KG1 (cell line): ENCODE data around the gene TXNDC5.
"Not testable (repeated sequence)": the region's sequence is repeated elsewhere in the genome, so short reads cannot be mapped to it uniquely, and the experiment has no call there.

Source experiments
- DNase-seq: peaks from one replicate; lab custom pipeline; 2025; lab: John Stamatoyannopoulos, UW

Gene TXNDC5

DNA sequence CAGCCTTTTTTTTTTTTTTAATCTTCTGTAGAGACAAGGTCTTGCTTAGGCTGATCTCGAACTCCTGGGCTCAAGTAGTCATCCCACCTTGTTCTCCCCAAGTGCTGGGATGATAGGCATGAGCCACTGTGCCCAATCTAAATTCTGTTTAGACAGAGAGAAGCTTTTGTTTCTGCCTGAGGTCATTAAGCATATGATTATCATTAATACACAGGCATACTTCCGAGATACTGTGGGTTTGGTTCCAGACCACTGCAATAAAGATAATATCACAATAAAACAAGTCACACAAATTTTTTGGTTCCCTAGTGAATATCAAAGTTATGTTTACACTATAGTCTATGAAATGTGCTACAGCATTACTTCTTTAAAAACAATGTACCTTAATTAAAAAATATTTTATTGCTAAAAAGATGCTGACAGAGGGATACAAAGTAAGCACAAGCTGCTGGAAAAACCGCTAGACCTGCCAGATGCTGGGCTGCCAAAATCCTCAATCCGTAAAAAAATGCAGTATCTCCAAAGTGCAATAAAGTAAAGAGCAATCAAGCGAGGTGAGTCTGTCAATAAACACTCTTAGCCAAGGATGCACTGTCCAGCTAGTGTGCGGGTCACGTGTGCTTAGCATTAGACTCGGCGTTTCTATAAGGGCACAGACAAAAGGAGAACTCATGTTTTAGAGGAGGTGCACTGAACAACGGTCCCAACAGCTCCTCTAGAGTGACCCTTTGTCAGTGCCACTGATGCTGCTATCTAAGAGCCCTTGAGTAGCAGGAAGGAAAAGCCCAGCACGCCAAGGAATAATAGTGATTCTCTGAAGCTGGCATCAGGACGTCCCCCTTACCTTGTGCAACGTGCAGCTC, 16.1 kb downstream of the TXNDC5 start:
- no peak for DNase-seq

DNA sequence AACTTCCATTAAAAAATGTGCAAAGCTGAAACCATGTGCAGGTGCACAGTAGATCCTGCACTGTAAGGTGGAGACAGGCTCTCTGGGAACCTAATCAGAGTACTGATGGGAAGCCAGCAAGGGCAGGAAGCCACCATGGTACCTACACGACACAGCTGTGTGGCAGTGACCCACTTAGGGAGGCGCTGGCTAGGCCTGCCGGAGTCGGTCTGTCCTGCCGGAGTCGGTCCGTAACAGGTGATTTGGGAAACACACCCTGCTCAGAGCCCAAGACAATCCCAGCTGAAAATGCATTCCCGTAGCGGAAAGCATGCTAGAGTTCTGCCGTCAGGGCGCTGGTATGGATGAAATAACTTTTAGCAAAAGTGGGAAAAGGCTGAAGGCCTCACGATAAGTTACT, 17.2 kb downstream of the TXNDC5 start:
- no peak for DNase-seq

DNA sequence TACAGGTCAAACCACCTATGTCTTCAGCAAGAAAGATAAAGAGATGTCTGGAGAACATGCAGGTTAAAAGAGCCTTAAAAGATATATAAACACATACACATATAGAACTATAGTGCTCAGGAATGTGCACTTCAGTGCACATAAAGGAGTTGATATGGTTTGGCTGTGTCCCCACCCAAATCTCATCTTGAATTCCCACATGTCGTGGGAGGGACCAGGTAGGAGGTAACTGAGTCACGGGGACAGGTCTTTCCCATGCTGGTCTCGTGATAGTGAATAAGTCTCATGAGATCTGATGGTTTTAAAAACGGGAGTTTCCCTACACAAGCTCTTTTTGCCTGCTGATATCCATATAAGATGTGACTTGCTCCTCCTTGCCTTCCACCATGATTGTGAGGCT, 18.2 kb downstream of the TXNDC5 start:
- DNase-seq, result not testable (repeated sequence)

GRCh38 chr6:7891078-7891872, 19.3 kb downstream of the TXNDC5 start:
- no peak for DNase-seq

DNA sequence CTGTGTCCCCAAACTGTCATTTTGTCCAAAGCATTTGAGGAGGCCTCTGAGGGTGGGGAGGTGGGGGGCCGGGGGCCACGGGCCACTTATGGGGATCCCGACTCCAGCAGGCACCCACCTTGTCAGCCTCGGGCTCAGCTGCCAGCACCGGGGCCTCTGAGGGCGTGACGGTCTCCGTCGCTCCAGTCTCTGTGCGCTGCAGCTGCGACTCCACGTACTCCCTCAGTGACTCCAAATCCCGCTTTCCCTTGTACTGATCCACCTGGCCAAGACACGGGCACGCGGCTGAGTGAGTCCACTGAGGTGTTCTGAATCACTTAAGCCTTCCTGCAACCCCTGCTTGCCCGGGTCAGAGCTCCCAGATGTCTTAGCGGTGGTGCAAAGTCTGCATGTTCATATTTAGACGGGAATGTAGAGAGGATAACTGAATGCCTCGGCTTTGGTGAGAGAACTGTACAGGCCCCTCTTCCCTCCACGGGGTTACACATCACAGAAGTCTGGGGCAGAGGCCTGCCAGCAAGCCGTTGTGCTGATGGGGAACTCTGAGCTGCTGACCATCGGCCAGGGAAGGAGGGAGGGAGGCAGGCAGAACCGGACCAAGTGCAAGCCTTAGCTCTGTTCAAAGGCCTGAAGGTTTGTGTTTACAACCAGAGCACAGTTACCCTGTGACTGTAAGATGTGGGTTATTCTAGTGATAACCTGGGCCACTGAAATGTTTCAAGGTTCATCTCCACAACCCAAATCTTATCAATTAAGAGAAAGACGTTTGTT, 21.8 kb downstream of the TXNDC5 start:
- DNase-seq, result no peak

- no peak for DNase-seq
Observed at GRCh38 chr6:7887278-7887991, 23.2 kb downstream of the TXNDC5 start.

GRCh38 chr6:7886132-7886531, 24.5 kb downstream of the TXNDC5 start:
- no peak for DNase-seq

DNA sequence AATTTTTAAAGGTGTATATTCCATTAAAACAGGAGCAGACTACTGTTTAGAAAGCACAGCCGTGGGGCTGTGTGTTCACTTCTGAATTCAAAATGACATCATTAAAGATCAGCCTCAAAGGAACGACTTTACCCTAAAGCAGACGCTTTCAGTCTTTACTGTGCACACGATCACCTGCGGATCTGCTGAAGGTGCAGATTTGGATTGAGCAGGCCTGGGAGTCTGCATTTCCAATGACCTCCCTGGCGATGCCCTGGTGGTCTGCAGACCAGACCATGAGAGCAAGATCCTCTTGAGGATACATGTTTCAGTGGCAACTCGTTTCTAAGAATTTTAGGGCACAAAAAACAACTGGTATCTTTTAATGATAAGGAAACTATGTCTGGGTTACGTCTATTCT, 27.2 kb downstream of the TXNDC5 start:
- no peak for DNase-seq

- no peak for DNase-seq
Observed at GRCh38 chr6:7882505-7883257, 27.9 kb downstream of the TXNDC5 start.

GRCh38 chr6:7881765-7882500, 28.7 kb downstream of the TXNDC5 start:
- no peak for DNase-seq

- DNase-seq, result no peak
Observed at GRCh38 chr6:7880718-7881107, 29.9 kb downstream of the TXNDC5 start.

- no peak for DNase-seq
Observed at GRCh38 chr6:7879980-7880717, 30.4 kb downstream of the TXNDC5 start.

- DNase-seq, result no peak
Observed at GRCh38 chr6:7879579-7879978, 31.0 kb downstream of the TXNDC5 start.

GRCh38 chr6:7879043-7879442, 31.5 kb downstream of the TXNDC5 start:
- no peak for DNase-seq

- DNase-seq, result no peak
Observed at GRCh38 chr6:7878401-7878964, 32.1 kb downstream of the TXNDC5 start.

DNA sequence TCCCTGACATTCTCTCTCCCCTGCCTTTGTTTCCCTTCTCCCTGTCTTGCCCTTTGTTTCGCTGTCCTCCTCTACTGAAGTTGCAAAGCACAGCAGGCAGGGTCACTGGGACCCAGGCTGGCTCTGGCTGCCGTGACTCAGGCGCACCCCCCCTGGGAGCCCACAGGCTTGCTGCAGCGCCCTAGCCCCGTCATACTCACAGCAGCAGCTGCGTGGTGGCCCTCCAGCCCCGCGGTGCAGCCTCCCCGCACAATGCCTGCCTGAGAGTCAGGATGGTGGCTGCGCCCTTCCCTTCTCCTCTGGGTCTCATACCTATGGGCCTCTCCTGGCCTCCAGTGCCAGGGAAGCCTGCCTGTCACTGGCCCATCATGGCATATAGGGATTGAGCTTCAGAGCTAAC, 41.7 kb downstream of the TXNDC5 start:
- DNase-seq, result no peak

GRCh38 chr6:7866526-7866925, 44.1 kb downstream of the TXNDC5 start:
- DNase-seq, result no peak

GRCh38 chr6:7865781-7866180, 44.8 kb downstream of the TXNDC5 start:
- no peak for DNase-seq

DNA sequence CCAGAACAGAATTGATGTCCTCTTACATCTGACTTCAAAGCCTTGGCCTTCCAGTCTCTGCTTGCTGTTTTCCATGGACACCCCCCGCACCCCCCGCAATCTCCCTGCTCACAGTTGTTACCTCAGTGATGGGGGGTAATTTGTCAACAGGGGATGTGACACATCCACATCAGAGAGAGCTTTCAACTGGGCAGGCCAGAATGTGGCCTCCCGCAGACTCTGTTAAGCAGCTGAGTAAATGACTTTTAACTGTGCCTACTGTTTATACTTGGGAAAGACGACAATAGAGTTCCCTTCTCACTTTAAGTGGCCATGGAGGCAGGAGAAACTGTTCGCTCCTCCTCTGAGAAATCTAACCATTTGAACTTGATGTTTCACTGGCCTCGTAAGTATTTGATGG, 51.0 kb downstream of the TXNDC5 start:
- DNase-seq, result no peak
